Measurements from ENCODE around the gene IFNAR1. TPM values are rescaled to one million over a fixed set of nuclear protein-coding genes. Genes with fewer than 3 reads are reported as not detected.

IFNAR1 gene
- total RNA-seq: 51.9 TPM

GRCh38 chr21:33324291-33325221 is at the start of gene IFNAR1:
TSS of gene IFNAR1 (plus strand) at chr21:33324970. CDS start at chr21:33325056, 86 bp downstream.

GRCh38 chr21:33403128-33403785 is 78.5 kb downstream of the IFNAR1 start, which contains the start of gene IFNGR2:
TSS of gene IFNGR2 (plus strand) at chr21:33403413. CDS start at chr21:33403544, 131 bp downstream.

Other genes starting within 250 kb of the IFNAR1 start
- 12.8 TPM for gene IFNAR2, start 95.0 kb upstream of the IFNAR1 start, total RNA-seq
- 20.7 TPM for gene IL10RB, start 58.6 kb upstream of the IFNAR1 start, total RNA-seq
- 53.1 TPM for gene IFNGR2, start 78.4 kb downstream of the IFNAR1 start, total RNA-seq
- 87.6 TPM for gene TMEM50B, start 155.0 kb downstream of the IFNAR1 start, total RNA-seq
- gene DNAJC28, start 166.7 kb downstream of the IFNAR1 start, total RNA-seq: 3.2 TPM
- gene GART, start 217.1 kb downstream of the IFNAR1 start, total RNA-seq: 94.7 TPM
- gene SON, start 218.1 kb downstream of the IFNAR1 start, total RNA-seq: 373 TPM